ENCODE data around the gene CCDC180. TPM values are rescaled to one million over a fixed set of nuclear protein-coding genes. Genes with fewer than 3 reads are reported as not detected.

Gene CCDC180
- total RNA-seq, 1 experiment from 2014 or later, result 0.34 TPM

- intact Hi-C loops (cut with micrococcal nuclease; ENCODE audit: unreplicated experiment), result no loop called here
- ChIA-PET POLR2A (ENCODE audit: low non-redundant PET) (no interaction called here), CTCF (no interaction called here)
- Histone ChIP-seq H3K36me3 (ENCODE audit: insufficient read depth, low read length, poor library complexity, severe bottlenecking) (no peaks in the 10 kb centered on the region), H3K27me3 (replicated peaks; ENCODE audit: insufficient read depth, low read depth, low read length, poor library complexity) (no peaks in the 10 kb centered on the region), H3K4me1 (ENCODE audit: insufficient read depth, low read length, poor library complexity, severe bottlenecking) (no peaks in the 10 kb centered on the region), H3K9me3 (ENCODE audit: low read depth, low read length, poor library complexity, severe bottlenecking) (no peaks in the 10 kb centered on the region), H3K4me3 (ENCODE audit: low read depth, low read length, poor library complexity, severe bottlenecking) (no peak overlapping the region), H3K27ac (ENCODE audit: low read depth, low read length, poor library complexity, severe bottlenecking) (no peak overlapping the region)
- TF ChIP-seq EZH2 (IDR thresholded peaks at IDR 0.05; ENCODE audit: borderline replicate concordance, low read depth, low read length, poor library complexity, severe bottlenecking) (no peak), CTCF (conservative IDR thresholded peaks at IDR 0.05; ENCODE audit: low read depth, low read length) (no peak)
- no TSS peak for BruUV-seq (replicated peaks)
- no peak for DNase-seq (ENCODE audit: low spot score)
Observed at GRCh38 chr9:97297889-97298288, 9.6 kb upstream of the CCDC180 start.

GRCh38 chr9:97299809-97300414 is 7.5 kb upstream of the CCDC180 start:
- no TSS peak for BruUV-seq (replicated peaks)
- no peak for DNase-seq (ENCODE audit: low spot score)
- TF ChIP-seq CTCF (conservative IDR thresholded peaks at IDR 0.05; ENCODE audit: low read depth, low read length), result no peak
- no peak for TF ChIP-seq EZH2 (IDR thresholded peaks at IDR 0.05; ENCODE audit: borderline replicate concordance, low read depth, low read length, poor library complexity, severe bottlenecking)
- Histone ChIP-seq H3K27me3 (replicated peaks; ENCODE audit: insufficient read depth, low read depth, low read length, poor library complexity) (no peaks in the 10 kb centered on the region), H3K4me1 (ENCODE audit: insufficient read depth, low read length, poor library complexity, severe bottlenecking) (no peaks in the 10 kb centered on the region), H3K9me3 (ENCODE audit: low read depth, low read length, poor library complexity, severe bottlenecking) (no peaks in the 10 kb centered on the region), H3K36me3 (ENCODE audit: insufficient read depth, low read length, poor library complexity, severe bottlenecking) (no peaks in the 10 kb centered on the region), H3K4me3 (ENCODE audit: low read depth, low read length, poor library complexity, severe bottlenecking) (no peak overlapping the region), H3K27ac (ENCODE audit: low read depth, low read length, poor library complexity, severe bottlenecking) (no peak overlapping the region)
- intact Hi-C loops (cut with micrococcal nuclease; ENCODE audit: unreplicated experiment), result no loop called here
- CTCF ChIA-PET, result no interaction called here
- POLR2A ChIA-PET (ENCODE audit: low non-redundant PET), result no interaction called here

- ChIA-PET POLR2A (ENCODE audit: low non-redundant PET) (no interaction called here), CTCF (no interaction called here)
- no peak overlapping the region for H3K4me3 ChIP-seq (ENCODE audit: low read depth, low read length, poor library complexity, severe bottlenecking)
- DNase-seq (ENCODE audit: low spot score), result no peak
- H3K27me3 ChIP-seq (replicated peaks; ENCODE audit: insufficient read depth, low read depth, low read length, poor library complexity), result no peaks in the 10 kb centered on the region
- H3K9me3 ChIP-seq (ENCODE audit: low read depth, low read length, poor library complexity, severe bottlenecking), result no peaks in the 10 kb centered on the region
- intact Hi-C loops (cut with micrococcal nuclease; ENCODE audit: unreplicated experiment), result no loop called here
- H3K27ac ChIP-seq (ENCODE audit: low read depth, low read length, poor library complexity, severe bottlenecking), result no peak overlapping the region
- no peaks in the 10 kb centered on the region for H3K36me3 ChIP-seq (ENCODE audit: insufficient read depth, low read length, poor library complexity, severe bottlenecking)
- no TSS peak for BruUV-seq (replicated peaks)
- TF ChIP-seq CTCF (conservative IDR thresholded peaks at IDR 0.05; ENCODE audit: low read depth, low read length), result no peak
- no peak for TF ChIP-seq EZH2 (IDR thresholded peaks at IDR 0.05; ENCODE audit: borderline replicate concordance, low read depth, low read length, poor library complexity, severe bottlenecking)
- no peaks in the 10 kb centered on the region for H3K4me1 ChIP-seq (ENCODE audit: insufficient read depth, low read length, poor library complexity, severe bottlenecking)
Observed at GRCh38 chr9:97300586-97300985, 6.9 kb upstream of the CCDC180 start.
